Measurements from ENCODE around the gene CRACR2A.

DNA sequence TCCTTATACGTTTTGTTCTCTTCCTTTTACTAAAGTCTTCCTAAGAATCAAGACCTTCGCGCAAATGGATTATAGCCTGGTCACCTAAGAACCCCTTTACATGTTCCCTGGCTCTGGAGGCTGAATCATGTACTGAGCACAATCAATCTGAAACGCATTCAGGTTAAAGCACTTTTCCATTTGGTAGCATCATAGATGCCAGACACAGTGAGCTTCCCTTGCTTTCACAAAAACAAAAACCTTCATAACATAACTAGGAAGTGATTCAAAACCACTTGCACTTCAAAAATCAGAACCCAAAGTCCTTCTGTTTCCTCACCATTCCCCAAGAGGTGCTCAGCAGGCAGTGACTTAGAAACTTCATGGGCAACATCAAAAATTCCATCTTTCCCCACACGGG, 105.4 kb downstream of the CRACR2A start:
- TF ChIP-seq, protein P1, sequence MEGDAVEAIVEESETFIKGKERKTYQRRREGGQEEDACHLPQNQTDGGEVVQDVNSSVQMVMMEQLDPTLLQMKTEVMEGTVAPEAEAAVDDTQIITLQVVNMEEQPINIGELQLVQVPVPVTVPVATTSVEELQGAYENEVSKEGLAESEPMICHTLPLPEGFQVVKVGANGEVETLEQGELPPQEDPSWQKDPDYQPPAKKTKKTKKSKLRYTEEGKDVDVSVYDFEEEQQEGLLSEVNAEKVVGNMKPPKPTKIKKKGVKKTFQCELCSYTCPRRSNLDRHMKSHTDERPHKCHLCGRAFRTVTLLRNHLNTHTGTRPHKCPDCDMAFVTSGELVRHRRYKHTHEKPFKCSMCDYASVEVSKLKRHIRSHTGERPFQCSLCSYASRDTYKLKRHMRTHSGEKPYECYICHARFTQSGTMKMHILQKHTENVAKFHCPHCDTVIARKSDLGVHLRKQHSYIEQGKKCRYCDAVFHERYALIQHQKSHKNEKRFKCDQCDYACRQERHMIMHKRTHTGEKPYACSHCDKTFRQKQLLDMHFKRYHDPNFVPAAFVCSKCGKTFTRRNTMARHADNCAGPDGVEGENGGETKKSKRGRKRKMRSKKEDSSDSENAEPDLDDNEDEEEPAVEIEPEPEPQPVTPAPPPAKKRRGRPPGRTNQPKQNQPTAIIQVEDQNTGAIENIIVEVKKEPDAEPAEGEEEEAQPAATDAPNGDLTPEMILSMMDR (IDR thresholded peaks at IDR 0.05; ENCODE audit: low read depth, low read length) = no peak
- no peak for TF ChIP-seq EZH2phosphoT487 (IDR thresholded peaks at IDR 0.05; ENCODE audit: low read depth)
